Measurements from ENCODE around the gene MUC7. TPM values are rescaled to one million over a fixed set of nuclear protein-coding genes. Genes with fewer than 3 reads are reported as not detected.

Gene MUC7
- total RNA-seq: not detected
- polyA plus RNA-seq: not detected
- long read RNA-seq, donor 1: 0 reads
- long read RNA-seq, donor 2: 0 reads
- long read RNA-seq, donor 3: 0 reads
- long read RNA-seq, donor 4: 0 reads
- long read RNA-seq, donor 5: 0 reads

DNA sequence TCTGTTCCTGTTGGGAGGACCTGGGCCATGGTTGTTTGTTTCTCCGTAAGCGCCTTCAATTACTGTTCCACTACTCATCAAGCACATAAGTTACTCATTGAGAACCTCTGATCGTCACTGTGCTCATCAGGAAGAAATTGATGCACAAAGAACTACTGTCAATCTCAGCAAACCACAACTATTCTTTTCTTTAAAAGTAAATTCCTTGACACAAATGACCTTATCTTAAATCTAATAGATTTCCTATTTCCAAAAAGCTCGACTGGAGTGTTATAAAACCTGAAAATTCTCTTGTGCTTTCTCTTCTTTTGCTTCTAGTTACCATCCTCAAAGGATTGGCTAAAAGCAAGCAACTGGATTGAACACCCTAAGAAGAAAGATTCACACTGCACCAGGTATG is at the start of gene MUC7:
Gene MUC7 (plus strand): TSS at position 301 of the 400 bp plus-strand sequence. CDS start 1,825 bp downstream, outside the sequence.
- no peak within 1 kb of the TSS for H3K4me3 ChIP-seq
- no peak within 1 kb of the TSS for H3K9ac ChIP-seq (ENCODE audit: insufficient read depth in 1 of 2, low read length in 2 of 2)
- TF ChIP-seq, protein P1, sequence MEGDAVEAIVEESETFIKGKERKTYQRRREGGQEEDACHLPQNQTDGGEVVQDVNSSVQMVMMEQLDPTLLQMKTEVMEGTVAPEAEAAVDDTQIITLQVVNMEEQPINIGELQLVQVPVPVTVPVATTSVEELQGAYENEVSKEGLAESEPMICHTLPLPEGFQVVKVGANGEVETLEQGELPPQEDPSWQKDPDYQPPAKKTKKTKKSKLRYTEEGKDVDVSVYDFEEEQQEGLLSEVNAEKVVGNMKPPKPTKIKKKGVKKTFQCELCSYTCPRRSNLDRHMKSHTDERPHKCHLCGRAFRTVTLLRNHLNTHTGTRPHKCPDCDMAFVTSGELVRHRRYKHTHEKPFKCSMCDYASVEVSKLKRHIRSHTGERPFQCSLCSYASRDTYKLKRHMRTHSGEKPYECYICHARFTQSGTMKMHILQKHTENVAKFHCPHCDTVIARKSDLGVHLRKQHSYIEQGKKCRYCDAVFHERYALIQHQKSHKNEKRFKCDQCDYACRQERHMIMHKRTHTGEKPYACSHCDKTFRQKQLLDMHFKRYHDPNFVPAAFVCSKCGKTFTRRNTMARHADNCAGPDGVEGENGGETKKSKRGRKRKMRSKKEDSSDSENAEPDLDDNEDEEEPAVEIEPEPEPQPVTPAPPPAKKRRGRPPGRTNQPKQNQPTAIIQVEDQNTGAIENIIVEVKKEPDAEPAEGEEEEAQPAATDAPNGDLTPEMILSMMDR (IDR thresholded peaks at IDR 0.05; ENCODE audit: control extremely low read depth, extremely low read depth): no peak
- 71% methylated on average over 4 of the region's 4 CpGs for WGBS, 2 donors
- no peaks in the 10 kb centered on the region for H3K9me3 ChIP-seq (ENCODE audit: control insufficient read depth in 4 of 4, insufficient read depth in 3 of 4, low read length in 3 of 4)
- no peak for ATAC-seq (ENCODE audit: insufficient read depth, low FRiP score)
- DNase-seq: no peak
- no peak within 1 kb of the TSS for H3K27ac ChIP-seq (ENCODE audit: low read depth in 1 of 2, low read length in 1 of 2)
- H3K4me1 ChIP-seq (ENCODE audit: control insufficient read depth in 5 of 5, insufficient read depth in 5 of 5, low read length in 5 of 5): no peaks in the 10 kb centered on the region
- no peaks in the 10 kb centered on the region for H3K36me3 ChIP-seq (ENCODE audit: control insufficient read depth in 4 of 4, insufficient read depth in 4 of 4, low read length in 4 of 4)
- no peaks in the 10 kb centered on the region for H3K27me3 ChIP-seq (ENCODE audit: control insufficient read depth in 3 of 3, insufficient read depth in 3 of 3, low read length in 2 of 3)

DNA sequence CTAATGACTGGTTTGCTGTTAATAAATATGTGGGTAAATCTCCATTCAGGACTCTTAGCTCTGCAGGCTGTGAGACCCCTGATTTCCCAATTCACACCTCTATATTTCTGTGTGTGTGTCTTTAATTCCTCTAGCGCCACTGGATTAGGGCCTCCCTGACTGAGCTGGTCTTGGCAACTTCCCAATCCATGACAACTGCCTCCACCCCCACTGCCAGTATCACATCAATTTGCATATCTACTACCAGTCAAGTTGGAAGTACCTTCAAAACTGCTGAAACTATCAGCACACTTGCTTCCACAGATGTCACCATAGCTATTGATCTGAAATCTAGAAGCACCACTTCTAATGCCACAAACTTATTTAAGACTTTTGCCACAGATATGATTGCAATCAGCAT is 46.7 kb upstream of the MUC7 start:
- 90 to 93% methylated on average over 1 of the region's 1 CpG for WGBS, 2 donors
- Histone ChIP-seq H3K4me1 (ENCODE audit: control insufficient read depth in 5 of 5, insufficient read depth in 5 of 5, low read length in 5 of 5) (no peaks in the 10 kb centered on the region), H3K9me3 (ENCODE audit: control insufficient read depth in 4 of 4, insufficient read depth in 3 of 4, low read length in 3 of 4) (peaks cover 0 to 6% (median 1%) of the 10 kb centered on the region in 4 donors), H3K9ac (ENCODE audit: insufficient read depth in 1 of 2, low read length in 2 of 2) (no peak overlapping the region), H3K36me3 (ENCODE audit: control insufficient read depth in 4 of 4, insufficient read depth in 4 of 4, low read length in 4 of 4) (no peaks in the 10 kb centered on the region), H3K27ac (ENCODE audit: low read depth in 1 of 2, low read length in 1 of 2) (no peak overlapping the region), H3K4me3 (no peak overlapping the region), H3K27me3 (ENCODE audit: control insufficient read depth in 3 of 3, insufficient read depth in 3 of 3, low read length in 2 of 3) (no peaks in the 10 kb centered on the region)
- DNase-seq: no peak
- no peak for ATAC-seq (ENCODE audit: insufficient read depth, low FRiP score)
- TF ChIP-seq, protein P1 (IDR thresholded peaks at IDR 0.05; ENCODE audit: control extremely low read depth, extremely low read depth): no peak

DNA sequence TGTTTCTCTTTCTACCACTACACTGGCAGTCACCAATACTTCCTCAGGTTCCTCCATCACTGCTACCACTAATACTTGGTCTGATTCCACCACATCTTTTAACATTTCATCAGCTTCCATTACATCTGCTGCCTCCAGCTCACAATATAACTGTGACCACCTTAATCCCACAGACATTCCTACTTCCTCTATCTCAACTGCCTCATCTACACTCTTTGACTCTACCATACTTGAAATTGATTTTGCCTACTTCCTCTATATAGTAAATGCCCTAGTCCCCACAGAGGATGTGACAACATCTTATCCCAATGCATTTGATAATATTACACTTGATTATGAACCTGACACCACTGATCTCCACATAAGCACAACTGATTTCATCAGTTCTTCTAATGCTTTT is 45.2 kb upstream of the MUC7 start:
- no peak for DNase-seq
- no peaks in the 10 kb centered on the region for H3K4me1 ChIP-seq (ENCODE audit: control insufficient read depth in 5 of 5, insufficient read depth in 5 of 5, low read length in 5 of 5)
- H3K9me3 ChIP-seq (ENCODE audit: control insufficient read depth in 4 of 4, insufficient read depth in 3 of 4, low read length in 3 of 4): peaks cover 0 to 6% (median 1%) of the 10 kb centered on the region in 4 donors
- no peak for ATAC-seq (ENCODE audit: insufficient read depth, low FRiP score)
- TF ChIP-seq, protein P1 (IDR thresholded peaks at IDR 0.05; ENCODE audit: control extremely low read depth, extremely low read depth): no peak
- H3K4me3 ChIP-seq: no peak overlapping the region
- H3K27me3 ChIP-seq (ENCODE audit: control insufficient read depth in 3 of 3, insufficient read depth in 3 of 3, low read length in 2 of 3): no peaks in the 10 kb centered on the region
- H3K27ac ChIP-seq (ENCODE audit: low read depth in 1 of 2, low read length in 1 of 2): no peak overlapping the region
- H3K9ac ChIP-seq (ENCODE audit: insufficient read depth in 1 of 2, low read length in 2 of 2): no peak overlapping the region
- no peaks in the 10 kb centered on the region for H3K36me3 ChIP-seq (ENCODE audit: control insufficient read depth in 4 of 4, insufficient read depth in 4 of 4, low read length in 4 of 4)

DNA sequence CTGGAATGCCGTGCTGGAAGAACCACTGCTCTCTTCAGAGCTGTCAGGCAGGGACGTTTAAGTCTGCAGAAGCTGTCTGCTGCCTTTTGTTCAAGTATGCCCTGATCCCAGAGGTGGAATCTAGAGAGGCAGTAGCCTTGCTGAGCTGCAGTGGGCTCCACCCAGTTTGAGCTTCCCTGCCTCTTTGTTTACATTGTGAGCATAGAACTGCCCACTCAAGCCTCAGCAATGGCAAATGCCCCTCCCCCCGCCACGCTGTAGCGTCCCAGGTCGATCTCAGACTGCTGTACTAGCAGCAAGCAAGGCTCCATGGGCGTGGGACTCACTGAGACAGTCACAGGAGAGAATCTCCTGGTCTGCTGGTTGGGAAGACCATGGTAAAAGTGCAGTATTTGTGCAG is 34.8 kb upstream of the MUC7 start:
- Histone ChIP-seq H3K27ac (ENCODE audit: low read depth in 1 of 2, low read length in 1 of 2) (no peak overlapping the region), H3K9ac (ENCODE audit: insufficient read depth in 1 of 2, low read length in 2 of 2) (no peak overlapping the region), H3K9me3 (ENCODE audit: control insufficient read depth in 4 of 4, insufficient read depth in 3 of 4, low read length in 3 of 4) (peaks cover 0 to 2% (median 0%) of the 10 kb centered on the region in 4 donors), H3K36me3 (ENCODE audit: control insufficient read depth in 4 of 4, insufficient read depth in 4 of 4, low read length in 4 of 4) (no peaks in the 10 kb centered on the region), H3K4me3 (no peak overlapping the region), H3K27me3 (ENCODE audit: control insufficient read depth in 3 of 3, insufficient read depth in 3 of 3, low read length in 2 of 3) (no peaks in the 10 kb centered on the region), H3K4me1 (ENCODE audit: control insufficient read depth in 5 of 5, insufficient read depth in 5 of 5, low read length in 5 of 5) (no peaks in the 10 kb centered on the region)
- DNase-seq (no peak), ATAC-seq (ENCODE audit: insufficient read depth, low FRiP score) (no peak)
- WGBS, 2 donors: 53 to 64% methylated on average over 7 of the region's 7 CpGs
- TF ChIP-seq, protein P1 (IDR thresholded peaks at IDR 0.05; ENCODE audit: control extremely low read depth, extremely low read depth): no peak
